Measurements from ENCODE around the gene SLX4IP.

SLX4IP gene

DNA sequence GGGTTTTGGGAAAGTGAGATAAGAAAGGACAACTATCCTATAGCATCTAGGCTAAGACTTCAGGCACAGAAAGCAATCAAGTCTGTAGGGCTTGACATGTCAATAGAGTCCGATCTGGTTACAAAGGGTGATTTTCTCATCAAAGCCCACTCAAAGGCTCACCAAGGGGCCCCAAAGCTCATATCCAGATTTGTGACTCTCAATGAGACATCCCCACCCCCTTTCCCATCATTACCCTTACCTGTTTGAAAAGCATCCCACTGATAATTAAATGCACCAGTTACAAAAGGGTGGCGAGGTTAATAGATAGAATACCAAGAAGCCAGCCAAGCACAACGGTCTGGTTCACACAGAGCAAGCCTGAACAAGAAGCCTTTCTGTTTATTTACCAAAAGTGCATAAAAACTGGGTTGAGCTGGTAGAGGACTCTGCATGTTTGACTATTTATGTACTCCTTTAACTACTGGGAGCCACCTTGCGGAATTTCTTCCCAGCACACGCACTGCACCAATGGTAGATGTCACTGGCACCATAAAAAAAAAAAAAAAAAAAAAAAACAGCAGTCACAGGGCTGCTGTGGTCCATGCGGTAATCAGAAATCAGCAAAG lies 232.6 kb downstream of the SLX4IP start:
- H3K4me3 ChIP-seq (ENCODE audit: low read depth, low read length): no peak overlapping the region
- TF ChIP-seq, protein P1, sequence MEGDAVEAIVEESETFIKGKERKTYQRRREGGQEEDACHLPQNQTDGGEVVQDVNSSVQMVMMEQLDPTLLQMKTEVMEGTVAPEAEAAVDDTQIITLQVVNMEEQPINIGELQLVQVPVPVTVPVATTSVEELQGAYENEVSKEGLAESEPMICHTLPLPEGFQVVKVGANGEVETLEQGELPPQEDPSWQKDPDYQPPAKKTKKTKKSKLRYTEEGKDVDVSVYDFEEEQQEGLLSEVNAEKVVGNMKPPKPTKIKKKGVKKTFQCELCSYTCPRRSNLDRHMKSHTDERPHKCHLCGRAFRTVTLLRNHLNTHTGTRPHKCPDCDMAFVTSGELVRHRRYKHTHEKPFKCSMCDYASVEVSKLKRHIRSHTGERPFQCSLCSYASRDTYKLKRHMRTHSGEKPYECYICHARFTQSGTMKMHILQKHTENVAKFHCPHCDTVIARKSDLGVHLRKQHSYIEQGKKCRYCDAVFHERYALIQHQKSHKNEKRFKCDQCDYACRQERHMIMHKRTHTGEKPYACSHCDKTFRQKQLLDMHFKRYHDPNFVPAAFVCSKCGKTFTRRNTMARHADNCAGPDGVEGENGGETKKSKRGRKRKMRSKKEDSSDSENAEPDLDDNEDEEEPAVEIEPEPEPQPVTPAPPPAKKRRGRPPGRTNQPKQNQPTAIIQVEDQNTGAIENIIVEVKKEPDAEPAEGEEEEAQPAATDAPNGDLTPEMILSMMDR (IDR thresholded peaks at IDR 0.05; ENCODE audit: borderline replicate concordance, insufficient read depth, low read depth, low read length): no peak

- no peak overlapping the region for H3K4me3 ChIP-seq (ENCODE audit: low read depth, low read length)
- TF ChIP-seq, protein P1 (IDR thresholded peaks at IDR 0.05; ENCODE audit: borderline replicate concordance, insufficient read depth, low read depth, low read length): no peak
Measured at GRCh38 chr20:10668677-10669368, 233.7 kb downstream of the SLX4IP start.

DNA sequence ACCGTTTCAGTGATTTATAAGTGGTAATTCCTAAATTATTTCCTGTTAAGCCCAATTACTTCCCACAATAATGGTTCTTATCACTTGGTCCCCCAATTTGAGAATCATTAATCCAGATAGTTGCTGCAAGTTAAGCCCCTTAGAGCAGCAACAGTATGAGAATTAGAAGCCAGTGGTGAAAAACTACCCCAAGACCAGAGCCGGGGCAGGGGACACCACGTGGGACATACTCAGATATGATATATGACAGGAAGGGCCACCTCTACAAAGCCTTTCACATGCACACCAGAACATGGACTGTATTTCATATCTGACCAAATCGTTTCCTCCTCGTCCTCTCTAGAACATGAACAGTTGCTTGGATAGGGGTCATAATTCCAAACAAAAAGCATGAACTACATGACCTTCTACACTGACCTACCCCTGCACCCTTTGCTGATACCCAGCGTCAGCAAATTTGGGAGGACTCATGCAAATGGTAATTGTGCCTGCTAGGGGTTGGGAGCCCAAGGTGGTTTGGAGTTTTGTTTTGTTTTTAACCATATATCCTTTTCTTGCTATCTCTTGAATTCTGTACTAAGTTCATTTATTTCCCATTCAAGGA lies 234.8 kb downstream of the SLX4IP start:
- no peak overlapping the region for H3K4me3 ChIP-seq (ENCODE audit: low read depth, low read length)
- TF ChIP-seq, protein P1 (IDR thresholded peaks at IDR 0.05; ENCODE audit: borderline replicate concordance, insufficient read depth, low read depth, low read length): no peak

DNA sequence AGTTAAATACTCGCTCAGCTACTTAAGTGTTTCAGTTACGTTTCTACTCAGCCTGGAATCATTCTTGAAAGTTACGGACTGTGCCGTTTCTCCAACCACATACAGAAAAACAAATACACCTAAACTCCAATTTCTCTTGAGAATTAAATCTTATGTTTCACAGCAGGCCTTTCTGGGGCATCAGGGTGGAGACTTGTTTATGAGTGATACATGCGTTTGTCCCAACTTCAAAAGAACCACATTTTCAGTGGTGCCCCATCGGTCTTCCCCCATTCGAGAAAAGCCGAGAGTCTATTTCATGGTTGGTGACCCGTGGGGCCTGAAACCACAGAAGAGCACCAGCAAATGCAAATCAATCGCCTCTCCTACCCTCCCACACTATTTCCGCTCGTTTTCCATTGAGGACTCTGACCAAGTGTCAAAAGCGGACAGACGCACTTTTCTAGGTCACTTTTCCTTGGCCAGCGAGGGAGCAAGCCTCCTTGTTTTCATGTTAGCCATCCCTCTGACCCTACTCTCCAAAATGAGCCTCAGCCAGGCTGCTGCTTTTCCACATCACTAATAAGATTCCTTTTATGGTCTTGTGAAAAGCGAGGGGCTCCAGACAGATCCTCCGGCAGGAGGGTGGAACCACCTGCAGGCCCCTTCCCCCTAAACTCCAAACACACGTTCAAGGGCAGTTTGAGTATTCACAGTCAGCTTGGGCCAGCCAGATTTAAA lies 235.6 kb downstream of the SLX4IP start:
- no peak overlapping the region for H3K4me3 ChIP-seq (ENCODE audit: low read depth, low read length)
- TF ChIP-seq, protein P1 (IDR thresholded peaks at IDR 0.05; ENCODE audit: borderline replicate concordance, insufficient read depth, low read depth, low read length): no peak

- H3K4me3 ChIP-seq (ENCODE audit: low read depth, low read length): no peak overlapping the region
- TF ChIP-seq, protein P1 (IDR thresholded peaks at IDR 0.05; ENCODE audit: borderline replicate concordance, insufficient read depth, low read depth, low read length): peak; percentile 41; the same call in 1 of the 2 replicates
Measured at GRCh38 chr20:10671221-10671918, 236.3 kb downstream of the SLX4IP start.

DNA sequence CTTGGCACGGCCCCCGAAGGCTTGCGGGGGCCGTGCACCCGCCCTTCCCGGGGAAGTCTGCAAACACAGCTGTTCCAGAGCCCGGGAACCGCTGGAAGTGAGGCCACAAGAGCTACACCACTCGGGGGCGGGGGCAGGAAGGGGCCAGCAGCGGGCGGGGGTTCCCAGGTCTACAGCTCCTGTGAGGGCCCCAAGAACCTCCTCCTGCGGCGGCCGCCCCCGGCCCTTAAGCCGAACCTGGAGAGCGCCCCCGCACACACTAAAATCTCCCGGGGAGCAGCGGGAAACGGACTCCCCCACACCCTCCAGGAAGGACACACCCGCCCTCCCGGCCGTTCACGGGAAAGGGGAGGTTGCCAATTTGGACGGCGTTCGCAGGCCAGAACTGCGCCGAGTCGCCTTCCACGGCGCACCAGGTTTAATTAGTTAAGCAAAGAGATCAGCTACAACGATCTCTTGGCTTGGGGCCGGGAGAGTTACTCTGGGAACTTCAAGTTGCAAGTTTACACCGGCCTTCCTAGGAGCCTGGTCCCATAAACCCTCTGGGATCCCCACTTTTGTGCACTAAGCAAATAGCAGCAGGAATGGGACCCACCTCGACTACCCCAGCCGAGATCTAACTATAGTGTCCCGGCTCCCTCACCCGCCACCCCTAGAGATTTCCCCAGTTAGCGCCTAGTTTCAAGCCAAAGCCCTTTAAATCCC lies 237.0 kb downstream of the SLX4IP start:
- peak overlapping the region; percentile 1 for H3K4me3 ChIP-seq (ENCODE audit: low read depth, low read length)
- TF ChIP-seq, protein P1 (IDR thresholded peaks at IDR 0.05; ENCODE audit: borderline replicate concordance, insufficient read depth, low read depth, low read length): no peak

All from GM12875 (cell line).